ENCODE results near the gene GOLPH3. TPM values are rescaled to one million over a fixed set of nuclear protein-coding genes. Genes with fewer than 3 reads are reported as not detected.
"Not testable (repeated sequence)": the region's sequence is repeated elsewhere in the genome, so short reads cannot be mapped to it uniquely, and the experiment has no call there.

Gene GOLPH3
- total RNA-seq, 2 experiments from 2014 or later, result 74.7 to 81.4 TPM

- peaks cover 6% of the 10 kb centered on the region for H3K4me1 Mint-ChIP-seq
- CTCF ChIA-PET, result interaction anchor here (0.7 kb wide), 1 partner anchor 29 kb away, joined by 3 read pairs; no protein-coding TSS in a partner anchor
- no peak for ATAC-seq
- no peaks in the 10 kb centered on the region for H3K27me3 Mint-ChIP-seq
- DNase-seq, result peak; percentile 19
- H3K9me3 Mint-ChIP-seq (ENCODE audit: low read depth), result no peaks in the 10 kb centered on the region
- H3K36me3 Mint-ChIP-seq, result peaks cover 2% of the 10 kb centered on the region
- H3K4me3 Mint-ChIP-seq, result no peak overlapping the region
- H3K27ac Mint-ChIP-seq, result no peak overlapping the region
These were observed 78.9 kb downstream of the GOLPH3 start for GRCh38 chr5:32095261-32095671.

DNA sequence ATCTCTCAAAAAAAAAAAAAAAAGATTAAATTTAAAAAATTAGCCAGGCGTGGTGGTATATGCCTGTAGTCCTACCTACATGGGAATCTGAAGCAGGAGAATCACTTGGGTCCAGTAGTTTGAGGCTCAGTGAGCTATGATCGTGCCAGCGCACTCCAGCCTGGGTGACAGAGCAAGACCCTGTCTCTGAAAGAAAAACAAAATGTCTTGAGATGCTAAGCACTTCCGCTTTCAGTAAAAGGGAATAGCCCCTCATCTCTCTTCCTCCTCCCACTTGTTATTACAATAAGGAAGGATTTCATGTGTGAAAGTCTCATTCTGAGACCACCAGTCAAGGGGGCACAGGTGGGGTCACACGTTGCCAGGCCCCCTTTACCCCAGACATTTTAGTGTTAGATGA is 79.4 kb downstream of the GOLPH3 start:
- peak; percentile 15 for DNase-seq
- no peak for ATAC-seq
- peaks cover 2% of the 10 kb centered on the region for H3K36me3 Mint-ChIP-seq
- H3K9me3 Mint-ChIP-seq (ENCODE audit: low read depth), result no peaks in the 10 kb centered on the region
- H3K4me3 Mint-ChIP-seq, result no peak overlapping the region
- H3K27me3 Mint-ChIP-seq, result no peaks in the 10 kb centered on the region
- CTCF ChIA-PET, result no interaction called here
- no peak overlapping the region for H3K27ac Mint-ChIP-seq
- peaks cover 6% of the 10 kb centered on the region for H3K4me1 Mint-ChIP-seq

DNA sequence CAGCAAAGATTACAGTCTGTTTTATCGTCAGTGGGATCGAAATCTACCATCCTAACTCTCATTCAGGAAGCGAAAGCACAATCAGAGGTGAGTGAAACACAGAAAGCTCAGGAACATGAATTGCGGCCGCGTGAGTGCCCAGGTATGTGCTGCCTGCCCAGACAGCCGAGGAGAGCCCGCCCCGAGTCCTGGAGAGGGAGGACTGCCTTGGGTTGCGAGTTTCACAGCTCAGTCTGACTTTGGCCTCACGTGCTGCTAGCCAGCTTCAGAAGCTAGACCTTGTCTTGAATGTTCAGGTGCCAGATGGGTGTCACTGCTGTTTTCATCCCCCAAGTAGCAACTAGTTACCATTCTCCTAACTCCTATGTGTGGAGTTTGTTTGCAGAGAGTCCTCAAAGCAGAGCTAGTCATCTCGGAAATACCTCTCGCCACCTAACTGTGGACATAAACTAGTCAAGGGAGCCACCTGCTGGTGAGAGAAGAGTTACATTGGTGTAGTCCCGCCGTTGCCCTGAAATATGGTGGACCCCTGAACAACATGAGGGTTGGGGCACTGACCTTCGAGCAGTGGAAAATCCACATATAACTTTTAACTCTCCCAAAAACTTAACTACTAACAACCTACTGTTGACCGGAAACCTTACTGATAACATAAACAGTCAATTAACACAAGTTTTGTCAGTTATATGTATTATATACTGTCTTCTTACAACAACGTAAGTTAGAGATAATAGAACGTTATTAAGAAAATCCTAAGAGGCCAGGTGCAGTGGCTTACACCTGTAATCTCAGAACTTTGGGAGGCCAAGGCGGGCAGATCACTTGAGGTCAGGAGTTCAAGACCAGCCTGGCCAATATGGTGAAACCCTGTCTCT is 80.9 kb downstream of the GOLPH3 start:
- peak; percentile 78 for DNase-seq

DNA sequence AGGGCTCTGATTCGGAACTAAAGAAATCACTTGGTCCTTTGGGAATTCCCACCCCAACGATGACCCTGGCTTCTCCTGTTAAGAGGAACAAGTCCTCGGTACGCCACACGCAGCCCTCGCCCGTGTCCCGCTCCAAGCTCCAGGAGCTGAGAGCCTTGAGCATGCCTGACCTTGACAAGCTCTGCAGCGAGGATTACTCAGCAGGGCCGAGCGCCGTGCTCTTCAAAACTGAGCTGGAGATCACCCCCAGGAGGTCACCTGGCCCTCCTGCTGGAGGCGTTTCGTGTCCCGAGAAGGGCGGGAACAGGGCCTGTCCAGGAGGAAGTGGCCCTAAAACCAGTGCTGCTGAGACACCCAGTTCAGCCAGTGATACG is 83.4 kb downstream of the GOLPH3 start:
- CTCF ChIA-PET, result interaction anchor here (0.9 kb wide), 1 partner anchor 14 kb away, joined by 3 read pairs; no protein-coding TSS in a partner anchor
- no peaks in the 10 kb centered on the region for H3K9me3 Mint-ChIP-seq (ENCODE audit: low read depth)
- H3K36me3 Mint-ChIP-seq, result no peaks in the 10 kb centered on the region
- DNase-seq, result peak; percentile 35
- H3K27ac Mint-ChIP-seq, result no peak overlapping the region
- no peaks in the 10 kb centered on the region for H3K27me3 Mint-ChIP-seq
- peaks cover 6% of the 10 kb centered on the region for H3K4me1 Mint-ChIP-seq
- H3K4me3 Mint-ChIP-seq, result no peak overlapping the region
- ATAC-seq, result no peak

More for the DNA sequence above, 80.9 kb downstream of the GOLPH3 start:
- no peaks in the 10 kb centered on the region for H3K9me3 Mint-ChIP-seq (ENCODE audit: low read depth)
- H3K4me1 Mint-ChIP-seq, result peaks cover 6% of the 10 kb centered on the region
- H3K27me3 Mint-ChIP-seq, result no peaks in the 10 kb centered on the region
- CTCF ChIA-PET, result interaction anchor here (0.7 to 2.4 kb wide), 21 partner anchors 9 to 562 kb away, joined by 3 to 21 read pairs (median 4); partner anchors contain the start of genes C5orf22, DROSHA and GOLPH3
- no peak overlapping the region for H3K27ac Mint-ChIP-seq
- peaks cover 2% of the 10 kb centered on the region for H3K36me3 Mint-ChIP-seq
- H3K4me3 Mint-ChIP-seq, result no peak overlapping the region
- peak; percentile 93 for ATAC-seq

DNA sequence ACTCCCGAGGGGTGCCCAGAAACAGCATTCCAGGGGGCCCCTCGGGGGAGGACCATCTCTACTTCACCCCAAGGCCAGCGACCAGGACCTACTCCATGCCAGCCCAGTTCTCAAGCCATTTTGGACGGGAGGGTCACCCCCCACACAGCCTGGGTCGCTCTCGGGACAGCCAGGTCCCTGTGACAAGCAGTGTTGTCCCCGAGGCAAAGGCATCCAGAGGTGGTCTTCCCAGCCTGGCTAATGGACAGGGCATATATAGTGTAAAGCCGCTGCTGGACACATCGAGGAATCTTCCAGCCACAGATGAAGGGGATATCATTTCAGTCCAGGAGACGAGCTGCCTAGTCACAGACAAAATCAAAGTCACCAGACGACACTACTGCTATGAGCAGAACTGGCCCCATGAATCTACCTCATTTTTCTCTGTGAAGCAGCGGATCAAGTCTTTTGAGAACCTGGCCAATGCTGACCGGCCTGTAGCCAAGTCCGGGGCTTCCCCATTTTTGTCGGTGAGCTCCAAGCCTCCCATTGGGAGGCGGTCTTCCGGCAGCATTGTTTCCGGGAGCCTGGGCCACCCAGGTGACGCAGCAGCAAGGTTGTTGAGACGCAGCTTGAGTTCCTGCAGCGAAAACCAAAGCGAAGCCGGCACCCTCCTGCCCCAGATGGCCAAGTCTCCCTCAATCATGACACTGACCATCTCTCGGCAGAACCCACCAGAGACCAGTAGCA is 83.9 kb downstream of the GOLPH3 start:
- peak; percentile 27 for DNase-seq
- CTCF ChIA-PET, result interaction anchor here (0.9 kb wide), 1 partner anchor 13 kb away, joined by 3 read pairs; no protein-coding TSS in a partner anchor
- Mint-ChIP-seq H3K4me3 (no peak overlapping the region), H3K27me3 (no peaks in the 10 kb centered on the region), H3K36me3 (no peaks in the 10 kb centered on the region), H3K9me3 (ENCODE audit: low read depth) (no peaks in the 10 kb centered on the region), H3K4me1 (peaks cover 6% of the 10 kb centered on the region), H3K27ac (no peak overlapping the region)
- no peak for ATAC-seq

DNA sequence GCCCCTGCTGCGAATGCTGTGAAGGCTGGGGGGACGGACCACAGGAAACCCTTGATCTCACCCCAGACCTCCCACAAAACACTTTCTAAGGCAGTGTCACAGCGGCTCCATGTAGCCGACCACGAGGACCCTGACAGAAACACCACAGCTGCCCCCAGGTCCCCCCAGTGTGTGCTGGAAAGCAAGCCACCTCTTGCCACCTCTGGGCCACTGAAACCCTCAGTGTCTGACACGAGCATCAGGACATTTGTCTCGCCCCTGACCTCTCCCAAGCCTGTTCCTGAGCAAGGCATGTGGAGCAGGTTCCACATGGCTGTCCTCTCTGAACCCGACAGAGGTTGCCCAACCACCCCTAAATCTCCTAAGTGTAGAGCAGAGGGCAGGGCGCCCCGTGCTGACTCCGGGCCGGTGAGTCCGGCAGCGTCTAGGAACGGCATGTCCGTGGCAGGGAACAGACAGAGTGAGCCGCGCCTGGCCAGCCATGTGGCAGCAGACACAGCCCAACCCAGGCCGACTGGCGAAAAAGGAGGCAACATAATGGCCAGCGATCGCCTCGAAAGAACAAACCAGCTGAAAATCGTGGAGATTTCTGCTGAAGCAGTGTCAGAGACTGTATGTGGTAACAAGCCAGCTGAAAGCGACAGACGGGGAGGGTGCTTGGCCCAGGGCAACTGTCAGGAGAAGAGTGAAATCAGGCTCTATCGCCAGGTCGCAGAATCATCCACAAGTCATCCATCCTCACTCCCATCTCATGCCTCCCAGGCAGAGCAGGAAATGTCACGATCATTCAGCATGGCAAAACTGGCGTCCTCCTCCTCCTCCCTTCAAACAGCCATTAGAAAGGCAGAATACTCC is 84.7 kb downstream of the GOLPH3 start:
- no peaks in the 10 kb centered on the region for H3K9me3 Mint-ChIP-seq (ENCODE audit: low read depth)
- no peak overlapping the region for H3K4me3 Mint-ChIP-seq
- H3K4me1 Mint-ChIP-seq, result peaks cover 6% of the 10 kb centered on the region
- H3K36me3 Mint-ChIP-seq, result no peaks in the 10 kb centered on the region
- no peaks in the 10 kb centered on the region for H3K27me3 Mint-ChIP-seq
- CTCF ChIA-PET, result no interaction called here
- no peak for ATAC-seq
- peak; percentile 33 for DNase-seq
- H3K27ac Mint-ChIP-seq, result no peak overlapping the region

DNA sequence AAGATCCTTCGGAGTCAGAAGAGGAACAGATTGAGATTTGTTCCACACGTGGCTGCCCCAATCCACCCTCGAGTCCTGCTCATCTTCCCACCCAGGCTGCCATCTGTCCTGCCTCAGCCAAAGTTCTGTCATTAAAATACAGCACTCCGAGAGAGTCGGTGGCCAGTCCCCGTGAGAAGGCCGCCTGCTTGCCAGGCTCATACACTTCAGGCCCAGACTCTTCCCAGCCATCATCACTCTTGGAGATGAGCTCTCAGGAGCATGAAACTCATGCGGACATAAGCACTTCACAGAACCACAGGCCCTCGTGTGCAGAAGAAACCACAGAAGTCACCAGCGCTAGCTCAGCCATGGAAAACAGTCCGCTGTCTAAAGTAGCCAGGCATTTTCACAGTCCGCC is 85.9 kb downstream of the GOLPH3 start:
- no peak overlapping the region for H3K4me3 Mint-ChIP-seq
- H3K27me3 Mint-ChIP-seq, result no peaks in the 10 kb centered on the region
- peak; percentile 23 for DNase-seq
- CTCF ChIA-PET, result no interaction called here
- no peaks in the 10 kb centered on the region for H3K9me3 Mint-ChIP-seq (ENCODE audit: low read depth)
- no peaks in the 10 kb centered on the region for H3K36me3 Mint-ChIP-seq
- peaks cover 4% of the 10 kb centered on the region for H3K4me1 Mint-ChIP-seq
- no peak for ATAC-seq
- H3K27ac Mint-ChIP-seq, result no peak overlapping the region

DNA sequence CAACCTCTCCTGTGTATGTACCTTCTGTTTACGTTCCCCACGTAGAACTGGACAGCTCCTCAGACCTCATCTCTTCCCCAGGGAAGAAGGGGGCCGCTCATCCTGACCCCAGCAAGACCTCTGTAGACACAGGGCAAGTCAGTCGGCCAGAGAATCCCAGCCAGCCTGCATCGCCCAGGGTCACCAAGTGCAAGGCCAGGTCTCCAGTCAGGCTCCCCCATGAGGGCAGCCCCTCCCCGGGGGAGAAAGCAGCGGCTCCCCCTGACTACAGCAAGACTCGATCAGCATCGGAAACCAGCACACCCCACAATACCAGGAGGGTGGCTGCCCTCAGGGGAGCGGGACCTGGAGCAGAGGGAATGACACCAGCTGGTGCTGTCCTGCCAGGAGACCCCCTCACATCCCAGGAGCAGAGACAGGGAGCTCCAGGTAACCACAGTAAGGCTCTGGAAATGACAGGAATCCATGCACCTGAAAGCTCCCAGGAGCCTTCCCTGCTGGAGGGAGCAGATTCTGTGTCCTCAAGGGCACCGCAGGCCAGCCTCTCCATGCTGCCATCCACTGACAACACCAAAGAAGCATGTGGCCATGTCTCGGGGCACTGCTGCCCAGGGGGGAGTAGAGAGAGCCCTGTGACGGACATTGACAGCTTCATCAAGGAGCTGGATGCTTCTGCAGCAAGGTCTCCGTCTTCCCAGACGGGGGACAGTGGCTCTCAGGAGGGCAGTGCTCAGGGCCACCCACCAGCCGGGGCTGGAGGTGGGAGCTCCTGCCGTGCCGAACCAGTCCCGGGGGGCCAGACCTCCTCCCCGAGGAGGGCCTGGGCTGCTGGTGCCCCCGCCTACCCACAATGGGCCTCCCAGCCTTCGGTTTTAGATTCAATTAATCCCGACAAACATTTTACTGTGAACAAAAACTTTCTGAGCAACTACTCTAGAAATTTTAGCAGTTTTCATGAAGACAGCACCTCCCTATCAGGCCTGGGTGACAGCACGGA is 86.7 kb downstream of the GOLPH3 start:
- no peak overlapping the region for H3K4me3 Mint-ChIP-seq
- H3K9me3 Mint-ChIP-seq (ENCODE audit: low read depth), result no peaks in the 10 kb centered on the region
- H3K4me1 Mint-ChIP-seq, result no peaks in the 10 kb centered on the region
- DNase-seq (peak; percentile 25), ATAC-seq (no peak)
- CTCF ChIA-PET, result interaction anchor here (1.1 kb wide), 1 partner anchor 242 kb away, joined by 3 read pairs; no protein-coding TSS in a partner anchor
- no peak overlapping the region for H3K27ac Mint-ChIP-seq
- no peaks in the 10 kb centered on the region for H3K27me3 Mint-ChIP-seq
- no peaks in the 10 kb centered on the region for H3K36me3 Mint-ChIP-seq

DNA sequence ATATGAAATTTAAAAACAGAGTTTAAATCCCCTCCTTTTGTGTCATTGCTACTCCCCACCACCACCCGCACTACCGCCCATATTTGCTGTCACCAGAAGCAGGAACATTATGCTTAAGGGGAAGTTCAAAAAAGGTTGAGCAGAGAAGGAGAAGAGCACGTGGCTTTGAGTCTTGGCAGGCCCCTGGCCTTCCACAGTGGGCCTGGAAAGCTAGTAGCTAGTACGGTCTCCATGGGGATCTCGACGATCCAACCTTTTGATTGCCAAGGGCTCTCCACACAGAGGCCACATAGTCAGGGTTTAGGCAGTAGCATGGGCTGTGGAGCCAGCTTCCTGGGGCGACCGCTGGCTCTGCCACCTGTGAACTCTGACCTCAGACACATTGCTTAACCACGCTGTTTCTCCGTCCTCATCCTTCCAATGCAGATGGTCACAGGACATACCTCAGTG is 90.1 kb downstream of the GOLPH3 start:
- Mint-ChIP-seq H3K36me3 (no peaks in the 10 kb centered on the region), H3K27me3 (no peaks in the 10 kb centered on the region), H3K4me1 (no peaks in the 10 kb centered on the region), H3K9me3 (ENCODE audit: low read depth) (no peaks in the 10 kb centered on the region), H3K27ac (no peak overlapping the region), H3K4me3 (no peak overlapping the region)
- peak; percentile 28 for DNase-seq
- CTCF ChIA-PET, result interaction anchor here (0.9 kb wide), 1 partner anchor 9 kb away, joined by 4 read pairs; no protein-coding TSS in a partner anchor
- no peak for ATAC-seq

DNA sequence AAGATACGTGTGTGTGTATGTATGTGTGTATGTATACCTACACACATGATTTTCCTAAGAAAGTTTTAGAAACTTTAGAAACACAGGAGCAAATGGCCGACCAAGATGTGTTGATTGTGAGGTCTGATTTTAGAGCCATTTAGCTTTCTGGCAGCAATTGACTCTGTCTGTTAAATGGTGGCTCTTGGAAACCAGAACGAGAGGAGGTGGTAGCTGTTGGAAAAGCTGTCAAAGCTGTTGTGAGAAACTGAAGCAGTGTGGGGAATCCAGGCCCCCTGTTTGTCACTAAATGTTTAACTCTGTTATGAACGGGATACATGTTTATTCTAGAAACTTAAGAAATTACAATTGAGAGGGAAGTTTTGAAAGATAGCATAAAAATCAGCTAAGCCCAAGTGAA is 91.4 kb downstream of the GOLPH3 start:
- Mint-ChIP-seq H3K4me1 (no peaks in the 10 kb centered on the region), H3K4me3 (no peak overlapping the region), H3K36me3 (no peaks in the 10 kb centered on the region), H3K27ac (no peak overlapping the region), H3K27me3 (no peaks in the 10 kb centered on the region), H3K9me3 (ENCODE audit: low read depth) (no peaks in the 10 kb centered on the region)
- CTCF ChIA-PET, result no interaction called here
- DNase-seq (no peak), ATAC-seq (no peak)

DNA sequence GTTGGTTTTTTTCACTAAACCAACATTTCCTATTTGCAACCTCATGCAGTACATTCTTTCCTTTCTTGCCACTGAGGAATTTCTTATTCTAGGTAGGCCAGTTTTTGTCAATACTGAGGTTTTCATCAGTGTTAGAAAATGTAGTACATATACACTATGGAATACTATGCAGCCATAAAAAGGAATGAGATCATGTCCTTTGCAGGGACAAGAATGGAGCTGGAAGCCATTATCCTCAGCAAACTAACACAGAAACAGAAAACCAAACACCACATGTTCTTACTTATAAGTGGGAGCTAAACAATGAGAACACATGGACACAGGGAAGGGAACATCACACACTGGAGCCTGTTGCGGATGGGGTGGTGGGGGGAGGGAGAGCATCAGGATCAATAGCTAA is 93.6 kb downstream of the GOLPH3 start:
- not testable (repeated sequence) for H3K4me3 Mint-ChIP-seq; ATAC-seq; H3K36me3 Mint-ChIP-seq; H3K27ac Mint-ChIP-seq; H3K9me3 Mint-ChIP-seq (ENCODE audit: low read depth); H3K27me3 Mint-ChIP-seq; DNase-seq; H3K4me1 Mint-ChIP-seq
- CTCF ChIA-PET, result interaction anchor here (0.7 kb wide), 1 partner anchor 13 kb away, joined by 4 read pairs; no protein-coding TSS in a partner anchor

DNA sequence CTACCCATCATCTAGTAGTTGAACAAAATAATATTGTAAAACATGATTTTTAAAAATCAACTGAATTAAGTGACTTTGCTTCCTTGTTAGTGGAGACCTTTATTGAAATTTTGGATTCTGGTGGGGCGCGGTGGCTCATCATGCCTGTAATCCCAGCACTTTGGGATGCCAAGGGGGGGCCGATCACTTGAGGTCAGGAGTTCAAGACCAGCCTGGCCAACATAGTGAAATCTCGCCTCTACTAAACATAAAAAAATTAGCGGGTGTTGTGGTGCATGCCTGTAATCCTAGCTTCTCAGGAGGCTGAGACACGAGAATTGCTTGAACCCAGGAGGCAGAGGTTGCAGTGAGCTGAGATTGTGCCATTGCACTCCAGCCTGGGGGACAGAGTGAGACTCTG is 95.3 kb downstream of the GOLPH3 start:
- ATAC-seq; H3K4me1 Mint-ChIP-seq; H3K27ac Mint-ChIP-seq; H3K27me3 Mint-ChIP-seq; H3K9me3 Mint-ChIP-seq (ENCODE audit: low read depth); H3K4me3 Mint-ChIP-seq; H3K36me3 Mint-ChIP-seq: not testable (repeated sequence)
- CTCF ChIA-PET, result interaction anchor here (0.6 kb wide), 1 partner anchor 267 kb away, joined by 4 read pairs; no protein-coding TSS in a partner anchor
- peak; percentile 8 for DNase-seq

All from activated CD8-positive, alpha-beta memory T cell treated with anti-CD3 and anti-CD28 coated beads, Interleukin-2, amount 10 ng/mL, durations not matched to agents 7 days and 5 days (primary cell).